C4-2B (cell line): Measurements from ENCODE around the gene PBX4.
A peak's percentile ranks its signal among the peaks of the same experiment; 100 is the strongest.
"Not testable (repeated sequence)": the region's sequence is repeated elsewhere in the genome, so short reads cannot be mapped to it uniquely, and the experiment has no call there.

Experiments used
- H3K27ac ChIP-seq: fragments of 450-650 bp; 2 replicates; pipeline ENCODE4 v1.5.1; 2017
- ZFX ChIP-seq: fragments of 450-650 bp; IDR thresholded peaks from 2 replicates; pipeline ENCODE4 v1.6.1; 2017
- TF ChIP-seq, protein P1 (sequence below): fragments of 450-650 bp; conservative IDR thresholded peaks from 2 replicates; pipeline ENCODE4 v1.5.1; 2017; ENCODE audit warnings: mild to moderate bottlenecking

PBX4 gene

GRCh38 chr19:19606021-19606420, 12.5 kb downstream of the PBX4 start:
- no peak for TF ChIP-seq ZFX
- TF ChIP-seq, protein P1, sequence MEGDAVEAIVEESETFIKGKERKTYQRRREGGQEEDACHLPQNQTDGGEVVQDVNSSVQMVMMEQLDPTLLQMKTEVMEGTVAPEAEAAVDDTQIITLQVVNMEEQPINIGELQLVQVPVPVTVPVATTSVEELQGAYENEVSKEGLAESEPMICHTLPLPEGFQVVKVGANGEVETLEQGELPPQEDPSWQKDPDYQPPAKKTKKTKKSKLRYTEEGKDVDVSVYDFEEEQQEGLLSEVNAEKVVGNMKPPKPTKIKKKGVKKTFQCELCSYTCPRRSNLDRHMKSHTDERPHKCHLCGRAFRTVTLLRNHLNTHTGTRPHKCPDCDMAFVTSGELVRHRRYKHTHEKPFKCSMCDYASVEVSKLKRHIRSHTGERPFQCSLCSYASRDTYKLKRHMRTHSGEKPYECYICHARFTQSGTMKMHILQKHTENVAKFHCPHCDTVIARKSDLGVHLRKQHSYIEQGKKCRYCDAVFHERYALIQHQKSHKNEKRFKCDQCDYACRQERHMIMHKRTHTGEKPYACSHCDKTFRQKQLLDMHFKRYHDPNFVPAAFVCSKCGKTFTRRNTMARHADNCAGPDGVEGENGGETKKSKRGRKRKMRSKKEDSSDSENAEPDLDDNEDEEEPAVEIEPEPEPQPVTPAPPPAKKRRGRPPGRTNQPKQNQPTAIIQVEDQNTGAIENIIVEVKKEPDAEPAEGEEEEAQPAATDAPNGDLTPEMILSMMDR: no peak
- peak overlapping the region; percentile 13; the same call in 1 of the 2 replicates for H3K27ac ChIP-seq

DNA sequence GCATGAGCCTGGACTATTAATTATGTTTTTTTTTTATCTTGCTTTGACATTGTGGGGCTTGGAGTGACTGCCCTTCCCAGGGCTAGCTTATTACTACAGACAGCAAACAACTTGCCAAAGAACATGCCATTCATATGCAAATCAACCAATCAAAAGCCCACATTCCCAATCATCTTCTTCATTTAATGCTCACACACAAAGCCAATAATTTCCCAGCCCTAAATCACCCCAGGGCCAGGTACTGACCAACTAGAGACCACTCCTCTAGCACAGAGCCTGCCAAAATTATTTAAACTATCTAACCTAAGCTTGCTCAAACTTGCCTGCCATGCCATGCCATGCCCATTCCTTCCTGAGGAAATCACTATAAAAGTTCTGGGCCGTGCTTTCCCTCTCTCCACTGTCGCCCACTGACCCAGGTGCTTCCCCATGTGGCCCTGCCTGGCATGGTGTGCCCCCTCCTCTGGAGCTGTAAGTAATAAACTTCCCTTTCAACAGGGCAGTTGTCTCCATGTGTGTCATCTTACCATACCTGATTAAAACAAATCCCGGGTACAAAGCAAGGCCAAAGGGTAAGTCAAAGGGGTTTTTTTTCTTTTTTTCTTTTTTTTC, 15.7 kb downstream of the PBX4 start:
- H3K27ac ChIP-seq: no peak overlapping the region
- no peak for TF ChIP-seq ZFX
- TF ChIP-seq, protein P1: no peak

GRCh38 chr19:19602136-19602712, 16.3 kb downstream of the PBX4 start:
- no peak overlapping the region for H3K27ac ChIP-seq
- TF ChIP-seq, protein P1: no peak
- TF ChIP-seq ZFX: no peak

DNA sequence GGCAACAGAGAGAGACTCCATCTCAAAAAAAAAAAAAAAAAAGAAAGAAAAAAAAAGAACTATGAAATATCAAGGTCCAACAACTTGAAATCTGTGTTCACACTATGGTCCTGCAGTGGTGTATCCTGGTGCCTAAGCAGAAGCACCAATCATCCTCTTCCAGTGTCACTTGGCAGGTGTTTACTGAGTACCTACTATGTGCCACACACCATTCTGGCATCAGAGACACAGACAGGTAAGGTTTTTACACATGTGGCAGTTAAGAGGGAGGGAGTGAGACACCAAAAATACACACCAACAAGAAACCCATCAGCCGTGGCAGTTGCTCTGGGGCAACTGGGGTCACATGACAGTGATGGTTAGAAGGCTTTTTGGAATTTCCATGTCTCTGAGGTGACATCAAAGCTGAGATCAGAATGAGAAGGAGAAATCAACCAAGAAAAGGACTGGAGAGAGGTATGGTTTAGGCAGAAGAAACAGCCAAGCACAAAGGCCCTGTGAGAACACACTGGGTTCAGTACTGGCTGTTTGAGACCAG, 17.6 kb downstream of the PBX4 start:
- TF ChIP-seq, protein P1: no peak
- no peak for TF ChIP-seq ZFX

DNA sequence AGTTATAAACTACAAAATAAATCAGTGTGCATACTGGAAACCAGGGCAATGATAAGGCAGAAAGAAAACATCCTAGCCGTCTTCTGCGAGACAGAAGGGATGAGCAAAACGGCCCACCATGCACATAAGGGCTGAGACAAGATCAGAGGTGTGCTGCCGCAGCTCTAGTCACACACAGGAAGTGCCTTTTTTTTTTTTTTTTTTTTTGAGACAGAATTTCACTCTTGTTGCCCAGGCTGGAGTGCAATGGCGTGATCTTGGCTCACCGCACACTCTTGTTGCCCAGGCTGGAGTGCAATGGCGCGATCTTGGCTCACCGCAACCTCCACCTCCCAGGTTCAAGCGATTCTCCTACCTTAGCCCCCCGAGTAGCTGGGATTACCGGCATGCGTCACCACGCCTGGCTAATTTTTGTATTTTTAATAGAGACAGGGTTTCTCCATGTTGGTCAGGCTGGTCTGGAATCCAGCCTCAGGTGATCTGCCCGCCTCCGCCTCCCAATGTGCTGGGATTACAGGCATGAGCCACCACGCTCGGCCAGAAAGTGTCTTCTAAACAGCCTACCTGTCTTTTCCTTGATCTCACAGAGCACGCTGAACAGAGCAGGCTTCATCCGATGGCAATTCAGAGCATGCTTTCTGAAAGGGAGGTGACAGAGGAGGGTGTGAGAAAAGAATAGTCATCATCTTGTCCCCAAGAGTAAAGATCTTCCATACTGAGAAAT, 19.6 kb downstream of the PBX4 start:
- H3K27ac ChIP-seq: not testable (repeated sequence)

More for the DNA sequence above, 17.6 kb downstream of the PBX4 start:
- no peak overlapping the region for H3K27ac ChIP-seq

DNA sequence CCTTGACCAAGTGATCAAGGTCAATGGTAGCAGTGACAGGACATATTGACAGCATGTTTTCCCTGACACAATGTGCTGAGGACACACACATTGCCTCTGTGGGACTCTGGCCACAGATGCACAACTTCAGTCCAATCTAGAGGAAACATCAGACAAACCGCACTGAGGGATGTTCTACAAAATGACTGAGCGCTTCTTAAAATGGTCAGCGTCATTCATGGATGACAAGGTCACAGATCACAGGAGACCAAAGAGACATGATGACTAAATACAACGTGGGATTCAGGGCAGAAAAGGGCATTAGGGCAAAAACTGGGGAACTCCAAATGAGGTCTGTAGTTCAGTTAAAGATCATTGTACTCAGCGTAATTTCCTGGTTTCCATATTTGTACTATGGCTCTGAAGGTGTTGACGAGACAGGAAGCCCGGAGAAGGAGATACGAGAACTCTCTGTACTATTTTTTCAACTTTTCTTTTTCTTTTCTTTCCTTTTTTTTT, 20.6 kb downstream of the PBX4 start:
- no peak overlapping the region for H3K27ac ChIP-seq
- TF ChIP-seq ZFX: no peak
- TF ChIP-seq, protein P1: no peak

DNA sequence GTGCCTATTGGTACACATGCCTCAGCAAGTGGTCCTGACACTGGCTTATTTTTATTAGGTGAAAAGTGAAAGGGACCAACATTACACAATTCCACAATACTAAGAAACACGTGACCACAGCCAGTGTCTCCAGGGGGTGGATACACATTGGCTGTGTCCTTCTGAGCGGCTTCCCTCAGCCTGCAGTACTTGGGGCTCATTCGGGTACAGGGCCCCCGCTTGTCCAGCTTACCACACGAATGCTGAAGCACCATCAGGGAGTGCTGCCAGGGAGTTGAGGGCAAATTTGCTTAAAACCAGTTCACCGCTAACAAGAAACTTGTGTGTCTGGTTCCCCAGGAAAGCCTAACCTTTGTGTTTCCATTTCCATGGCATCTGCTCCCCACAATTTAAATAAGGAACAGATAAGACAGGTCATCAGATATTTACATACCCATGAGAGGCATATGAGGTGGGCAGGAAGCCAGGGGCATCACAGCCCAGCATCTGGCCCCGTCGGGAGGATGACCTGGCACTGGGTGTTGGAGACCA, 23.3 kb downstream of the PBX4 start:
- no peak for TF ChIP-seq ZFX
- TF ChIP-seq, protein P1: no peak
- H3K27ac ChIP-seq: peak overlapping the region; percentile 39
